T-helper 1 cell (primary cell): ENCODE data around the gene CTRB1.
A peak's percentile ranks its signal among the peaks of the same experiment; 100 is the strongest.
"Not testable (repeated sequence)": the region's sequence is repeated elsewhere in the genome, so short reads cannot be mapped to it uniquely, and the experiment has no call there.

Source experiments
- DNase-seq, 5 donors: peaks; one replicate each; pipeline ENCODE4 v3.0.0-alpha.2; 2012 to 2020

Gene CTRB1

DNA sequence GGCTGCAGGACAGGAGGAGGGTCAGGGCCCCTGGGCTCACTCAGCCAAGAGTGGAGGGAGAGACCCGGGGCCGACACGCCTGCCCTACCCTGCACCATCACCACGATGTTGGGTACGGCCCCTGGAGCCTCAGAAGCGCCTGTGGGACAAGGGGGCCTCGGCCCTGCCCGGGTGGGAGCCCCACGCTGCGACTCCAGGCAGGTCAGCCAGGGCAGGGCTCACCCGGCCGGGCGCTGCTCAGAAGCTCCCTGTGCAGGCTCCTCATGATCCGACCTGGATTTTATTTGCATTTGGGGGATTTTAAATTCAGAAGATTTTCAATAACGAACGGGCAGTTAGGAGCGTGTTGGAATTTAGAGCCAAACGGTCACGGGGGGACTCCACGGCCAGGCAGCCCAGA lies 13.9 kb upstream of the CTRB1 start:
- not testable (repeated sequence) for DNase-seq

DNA sequence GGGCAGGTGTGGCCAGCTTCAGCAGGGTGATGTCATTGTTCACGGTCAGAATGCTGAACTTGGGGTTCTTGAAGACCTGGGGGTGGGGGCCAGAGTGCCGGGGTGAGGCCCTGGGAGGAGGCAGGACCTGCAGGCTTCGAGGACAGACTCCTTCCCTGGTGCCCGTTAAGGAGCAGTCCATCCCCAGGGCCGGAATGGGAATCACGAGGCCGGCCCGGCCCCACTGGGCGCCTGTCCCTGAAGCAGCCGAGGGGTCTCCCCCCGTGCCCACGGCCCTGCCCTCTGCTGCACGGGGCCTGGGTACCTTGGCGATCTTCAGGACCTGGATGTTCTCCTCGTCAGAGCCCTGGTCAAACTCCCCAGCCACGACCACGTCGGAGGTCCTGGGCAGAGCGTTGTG lies 13.3 kb upstream of the CTRB1 start:
- not testable (repeated sequence) for DNase-seq

DNA sequence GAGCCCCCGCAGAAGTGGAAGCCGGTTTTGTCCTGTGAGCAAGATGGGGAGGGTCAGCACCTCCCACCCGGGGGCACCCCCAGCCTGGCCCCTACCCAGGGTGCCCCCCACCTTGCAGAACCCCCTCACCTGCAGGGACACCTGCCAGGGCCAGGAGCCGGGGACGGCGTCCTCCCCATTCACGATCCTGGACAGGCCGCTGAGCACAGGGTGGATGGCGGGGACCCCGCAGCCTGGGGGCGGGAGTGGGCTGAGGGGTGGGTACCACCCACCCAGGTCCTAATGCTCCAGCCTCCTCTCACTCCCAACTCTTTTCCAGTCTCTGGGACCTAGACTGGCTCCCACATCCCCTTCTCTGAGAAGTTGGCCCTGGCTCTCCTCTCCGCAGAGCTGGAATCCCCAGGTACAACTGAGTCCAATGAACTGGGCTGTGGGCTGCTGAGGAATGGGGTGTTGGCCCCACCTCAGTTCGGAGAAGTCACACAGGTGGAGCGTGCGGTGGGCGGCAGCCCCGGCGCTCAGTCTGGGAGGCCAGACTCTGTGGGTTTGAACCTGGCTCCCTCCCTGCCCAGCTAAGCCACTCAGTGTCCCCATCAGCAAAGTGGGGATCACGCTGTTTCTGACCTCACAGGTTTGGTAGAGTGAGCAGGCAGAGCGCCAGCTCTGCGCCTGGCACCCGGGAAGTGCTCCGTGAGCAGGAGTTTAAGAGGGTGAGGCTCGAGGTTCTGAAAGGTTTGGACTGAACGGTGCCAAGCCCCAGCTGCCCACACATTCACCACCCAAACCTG lies 12.6 kb upstream of the CTRB1 start:
- not testable (repeated sequence) for DNase-seq

DNA sequence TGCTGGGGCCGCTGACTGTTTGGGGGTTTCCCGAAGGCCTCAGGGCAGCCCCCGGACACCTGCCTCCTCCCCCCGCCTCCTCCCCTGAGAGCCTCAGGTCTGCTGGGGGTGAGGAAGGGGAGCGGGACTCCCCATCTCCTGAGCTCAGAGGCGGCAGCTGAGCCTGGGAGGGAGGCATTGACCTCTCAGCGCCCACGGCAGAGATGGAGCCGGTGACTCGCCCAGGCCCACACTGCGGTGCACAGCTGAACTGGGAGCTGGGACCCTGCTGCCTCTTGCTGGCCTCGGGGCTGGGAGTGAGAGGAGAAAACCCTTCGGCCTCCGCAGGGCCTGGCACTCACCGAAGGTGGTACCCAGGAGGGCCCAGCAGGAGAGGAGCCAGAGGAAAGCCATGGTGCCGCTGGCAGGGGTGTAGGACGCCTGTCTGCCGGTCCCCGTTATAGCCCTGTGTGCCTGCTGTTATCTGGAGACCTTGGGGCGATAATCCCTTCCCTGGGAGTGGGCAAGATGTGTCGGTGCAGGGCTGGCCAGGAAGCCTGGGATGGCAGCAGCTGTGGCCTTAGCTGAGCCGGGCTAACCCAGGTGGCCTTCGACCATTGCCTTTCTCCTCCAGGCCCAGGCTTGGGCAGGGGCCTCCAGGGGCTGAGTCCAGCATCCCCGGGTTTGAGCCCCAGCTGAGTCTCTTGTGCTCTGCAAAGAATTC lies 11.9 kb upstream of the CTRB1 start, which contains the start of gene CTRB2:
Gene CTRB2, minus strand, starts transcription at position 413 of the 703 bp plus-strand sequence. Its CDS starts 20 bp downstream, at position 393.
- no peak for DNase-seq

DNA sequence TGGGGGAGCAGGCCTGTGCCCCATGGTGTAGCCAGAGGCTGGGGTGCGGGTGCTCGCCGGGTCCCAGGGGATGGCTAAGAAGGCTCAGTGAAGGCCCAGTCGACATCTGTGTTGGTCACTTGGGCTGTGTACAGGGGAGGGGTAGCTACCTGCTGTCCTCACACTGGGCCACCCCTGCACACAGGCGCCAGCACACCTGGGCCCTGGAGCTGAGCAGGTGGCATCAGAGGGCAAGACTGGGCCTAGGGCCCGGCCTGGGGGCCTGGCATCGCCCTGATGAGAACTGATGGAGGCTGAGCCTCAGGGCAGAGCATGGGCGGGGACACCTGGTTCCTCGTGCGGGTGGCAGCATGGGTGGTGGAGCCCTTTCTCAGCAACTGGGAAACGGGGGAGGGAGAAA lies 11.0 kb upstream of the CTRB1 start:
- DNase-seq: no peak

DNA sequence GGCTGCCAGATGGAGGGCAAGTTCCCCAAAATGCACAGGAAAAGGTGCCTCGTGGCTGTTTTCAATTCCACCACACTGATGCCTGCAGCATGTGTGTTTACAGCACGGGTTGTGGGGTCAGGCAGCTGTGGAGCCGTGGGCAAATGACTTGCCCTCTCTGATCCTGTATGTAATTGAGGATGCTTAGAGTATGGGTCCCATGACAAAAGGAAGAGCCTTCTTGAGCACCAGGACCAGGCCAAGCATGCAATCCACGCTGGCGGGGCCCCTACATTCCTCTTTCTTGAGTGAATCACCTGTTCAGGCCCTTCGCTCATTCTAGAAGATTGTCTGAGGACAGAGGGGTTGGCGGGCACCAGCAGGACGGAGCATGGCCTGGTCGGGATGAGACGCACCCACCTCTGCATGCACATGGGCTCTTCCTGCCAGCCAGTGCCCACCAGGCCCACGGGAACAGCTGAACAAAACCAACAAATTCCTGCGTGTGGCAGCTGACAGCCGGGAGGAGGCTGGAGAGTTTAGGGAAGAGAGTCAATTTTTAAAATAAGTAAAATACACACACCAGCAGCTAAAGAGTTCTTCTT lies 10.5 kb upstream of the CTRB1 start:
- DNase-seq: no peak

DNA sequence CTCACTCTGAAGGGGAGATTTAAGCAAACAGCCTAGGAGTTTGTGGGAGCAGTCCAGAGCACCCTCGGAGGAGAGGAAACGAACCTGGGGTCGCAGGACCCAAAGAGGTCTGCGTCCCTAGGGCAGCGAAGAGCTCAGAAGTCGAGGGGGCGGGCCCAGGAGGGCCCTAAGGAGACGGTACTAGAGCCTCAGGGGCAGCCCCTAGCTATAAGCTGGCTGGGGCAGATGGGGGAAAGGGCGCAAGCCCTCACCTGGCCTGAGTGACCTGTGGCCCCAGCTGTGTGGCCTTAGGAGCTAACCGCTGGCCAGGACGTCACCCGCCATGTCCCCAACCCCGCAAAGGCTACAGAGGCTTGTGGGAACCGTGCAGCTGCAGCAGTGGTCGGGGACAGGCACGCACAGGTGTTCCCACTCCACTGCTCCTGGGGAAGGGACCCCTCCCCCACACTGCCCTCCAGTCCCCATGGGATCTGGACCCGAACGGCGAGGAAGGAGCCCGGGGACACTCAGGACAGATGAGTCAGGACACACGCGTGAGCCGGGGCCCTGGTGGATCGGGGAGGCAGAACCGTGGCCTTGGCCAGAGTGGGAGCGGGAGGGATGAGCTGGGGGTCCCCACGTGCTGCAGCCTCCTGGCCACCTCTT lies 9.8 kb upstream of the CTRB1 start:
- no peak for DNase-seq

DNA sequence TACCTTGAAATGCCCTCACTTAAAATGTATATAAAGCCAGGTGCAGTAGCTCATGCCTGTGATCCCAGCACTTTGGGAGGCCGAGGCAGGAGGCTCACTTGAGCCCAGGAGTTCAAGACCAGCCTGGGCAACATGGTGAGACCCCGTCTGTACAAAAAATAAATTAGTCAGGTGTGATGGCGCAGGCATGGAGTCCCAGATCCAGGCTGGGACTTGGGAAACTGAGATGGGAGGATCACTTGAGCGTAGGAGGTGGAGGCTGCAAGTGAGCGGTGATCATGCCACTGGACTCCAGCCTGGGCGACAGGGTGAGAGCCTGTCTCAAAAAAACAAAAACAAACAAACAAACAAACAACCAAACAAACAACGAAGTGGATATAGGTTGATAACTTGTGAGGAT lies 9.3 kb upstream of the CTRB1 start:
- DNase-seq: not testable (repeated sequence)

DNA sequence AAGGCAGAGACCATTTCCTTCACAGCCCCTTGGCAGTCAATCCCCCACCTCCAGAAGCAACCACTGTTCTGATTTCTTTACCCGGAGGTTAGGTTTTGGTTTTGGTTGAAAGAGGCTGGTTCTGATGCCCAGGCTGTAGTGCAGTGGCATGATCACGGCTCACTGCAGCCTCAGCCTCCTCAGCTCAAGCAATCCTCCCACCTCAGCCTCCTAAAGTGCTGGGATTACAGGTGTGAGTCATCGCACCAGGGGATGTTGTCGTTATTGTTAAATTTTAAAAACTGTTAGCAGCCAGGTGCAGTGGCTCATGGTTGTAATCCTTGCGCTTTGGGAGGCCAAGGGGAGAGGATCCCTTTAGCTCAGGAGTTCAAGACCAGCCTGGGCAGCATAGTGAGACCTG lies 8.8 kb upstream of the CTRB1 start:
- DNase-seq: no peak

DNA sequence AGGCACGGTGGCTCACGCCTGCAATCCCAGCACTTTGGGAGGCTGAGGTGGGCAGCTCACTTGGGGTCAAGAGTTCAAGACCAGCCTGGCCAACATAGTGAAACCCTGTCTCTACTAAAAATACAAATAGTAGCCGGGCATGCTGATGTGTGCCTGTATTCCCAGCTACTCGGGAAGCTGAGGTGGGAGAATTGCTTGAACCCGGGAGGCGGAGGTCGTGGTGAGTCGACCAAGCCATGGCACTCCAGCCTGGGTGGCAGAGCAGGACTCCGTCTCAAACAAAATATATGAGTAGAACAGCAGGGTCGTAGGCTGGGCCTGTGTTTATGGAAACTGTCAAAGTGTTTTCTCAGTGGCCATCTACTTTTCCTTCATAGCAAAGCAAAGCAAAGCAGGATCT lies 7.5 kb upstream of the CTRB1 start:
- not testable (repeated sequence) for DNase-seq

DNA sequence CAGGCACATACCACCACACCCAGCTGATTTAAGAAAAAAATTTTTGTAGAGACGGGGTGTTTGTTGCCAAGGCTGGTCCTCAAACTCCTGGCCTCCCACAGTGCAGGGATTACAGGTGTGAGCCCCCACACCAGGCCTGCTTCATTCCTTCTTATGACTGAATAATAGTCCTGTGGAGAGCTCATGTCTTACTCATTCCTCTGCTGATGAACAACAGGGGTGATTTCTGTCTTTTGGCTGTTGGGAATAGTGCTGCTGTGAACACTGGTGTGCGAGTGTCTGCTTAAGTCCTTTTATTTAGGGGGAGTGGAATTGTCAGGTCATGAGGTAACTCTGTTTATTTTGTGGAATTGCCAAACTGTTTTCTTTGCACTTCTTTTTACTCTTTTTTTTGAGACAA lies 2.7 kb upstream of the CTRB1 start:
- DNase-seq: no peak

DNA sequence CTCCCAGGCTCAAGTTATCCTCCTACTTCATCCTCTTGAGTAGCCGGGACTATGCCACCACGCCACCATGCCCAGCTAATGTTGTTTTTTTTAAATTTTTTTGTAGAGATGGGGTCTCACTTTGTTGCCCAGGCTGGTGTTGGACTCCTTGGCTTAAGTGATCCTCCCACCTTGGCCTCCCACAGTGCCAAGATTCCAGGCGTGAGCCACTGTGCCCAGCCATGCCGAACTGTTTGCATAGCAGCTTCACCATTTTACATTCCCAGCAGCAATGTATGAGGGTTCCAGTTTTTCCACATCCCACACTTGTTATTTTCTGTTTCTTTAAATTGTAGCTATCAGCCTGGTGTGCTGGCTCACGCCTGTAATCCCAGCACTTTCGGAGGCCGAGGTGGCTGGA lies 2.2 kb upstream of the CTRB1 start:
- no peak for DNase-seq

DNA sequence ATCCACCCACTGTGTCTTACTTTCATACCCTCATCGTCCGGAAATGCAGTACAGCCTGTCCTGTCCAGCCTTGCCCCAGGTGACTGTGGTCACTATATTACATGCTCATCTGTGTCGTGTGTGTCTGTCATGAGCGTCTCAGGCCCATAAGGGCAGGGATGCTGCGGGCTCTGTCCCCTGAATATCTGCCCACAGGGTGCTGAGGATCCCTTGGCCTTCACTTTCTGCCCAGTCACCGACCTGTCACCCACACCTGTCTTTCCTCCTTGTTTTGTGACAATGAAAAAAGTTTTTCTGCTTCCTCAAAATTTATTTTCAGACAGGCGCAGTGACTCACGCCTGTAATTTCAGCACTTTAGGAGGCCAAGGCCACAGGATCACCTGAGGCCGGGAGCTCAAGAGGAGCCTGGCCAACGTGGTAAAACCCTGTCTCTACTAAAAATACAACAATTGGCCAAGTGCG lies 1.4 kb upstream of the CTRB1 start:
- DNase-seq: no peak

DNA sequence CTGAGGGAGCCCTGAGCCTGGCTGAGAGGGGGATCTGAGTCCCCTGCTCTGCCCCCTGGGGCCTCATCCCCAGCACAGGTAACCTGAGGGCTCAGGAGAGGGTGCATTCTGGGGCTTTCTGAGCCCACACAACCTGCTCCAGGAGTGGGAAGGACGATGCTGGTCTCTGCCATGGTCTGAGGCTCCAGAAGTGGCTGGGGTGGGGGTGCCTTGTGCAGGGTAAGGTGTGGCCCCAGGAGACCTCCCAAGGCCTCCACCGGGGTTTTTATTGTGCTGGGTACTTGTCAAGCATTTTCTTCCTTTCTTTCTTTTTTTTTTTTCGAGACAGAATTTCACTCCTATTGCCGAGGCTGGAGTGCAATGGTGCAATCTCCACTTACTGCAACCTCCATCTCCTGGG lies 300 bp downstream of the CTRB1 start:
- no peak for DNase-seq

DNA sequence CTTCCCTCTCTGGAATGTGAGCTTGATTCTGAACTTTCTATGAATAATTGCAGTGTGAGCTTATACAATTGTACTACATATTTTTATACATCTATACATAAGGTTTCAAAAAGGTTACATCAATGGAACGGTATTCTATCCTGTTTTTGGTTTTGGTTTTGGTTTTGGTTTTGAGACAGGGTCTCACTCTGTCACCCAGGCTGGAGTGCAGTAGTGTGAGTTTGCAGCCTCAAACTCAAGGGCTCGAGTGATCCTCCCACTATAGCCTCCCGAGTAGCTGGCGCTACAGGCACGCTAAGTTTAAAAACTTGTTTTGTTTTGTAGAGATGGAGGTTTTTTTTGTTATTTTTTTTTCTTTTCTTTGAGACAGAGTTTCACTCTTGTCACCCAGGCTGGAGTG lies 1.1 kb downstream of the CTRB1 start:
- DNase-seq: peak in 1 of 5 donors; percentile 56

DNA sequence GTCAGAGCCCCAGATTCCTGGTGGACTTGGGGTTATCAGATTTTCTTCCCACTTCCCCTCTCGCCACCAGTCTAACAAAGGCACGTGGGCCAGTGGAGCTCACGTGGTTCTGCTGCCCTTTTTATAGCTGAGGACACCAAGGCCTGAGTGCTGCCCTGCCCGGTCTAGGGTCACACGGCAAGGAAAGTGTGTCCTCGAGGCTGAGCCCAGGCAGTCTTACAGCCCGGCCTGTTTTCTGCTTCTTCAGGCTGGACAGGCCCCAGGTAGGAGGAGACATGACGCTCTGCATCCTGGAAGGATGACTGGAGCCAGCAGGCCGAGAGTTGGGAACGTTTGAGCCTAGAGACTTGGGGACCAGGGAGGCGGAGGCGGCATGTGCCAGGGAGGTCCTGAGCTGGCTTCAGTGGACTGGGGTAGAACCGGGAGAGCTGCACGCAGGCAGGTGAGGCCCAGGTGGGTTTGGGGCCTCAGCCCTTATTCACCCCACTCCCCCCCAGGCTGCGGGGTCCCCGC lies 3.5 kb downstream of the CTRB1 start:
- no peak for DNase-seq

DNA sequence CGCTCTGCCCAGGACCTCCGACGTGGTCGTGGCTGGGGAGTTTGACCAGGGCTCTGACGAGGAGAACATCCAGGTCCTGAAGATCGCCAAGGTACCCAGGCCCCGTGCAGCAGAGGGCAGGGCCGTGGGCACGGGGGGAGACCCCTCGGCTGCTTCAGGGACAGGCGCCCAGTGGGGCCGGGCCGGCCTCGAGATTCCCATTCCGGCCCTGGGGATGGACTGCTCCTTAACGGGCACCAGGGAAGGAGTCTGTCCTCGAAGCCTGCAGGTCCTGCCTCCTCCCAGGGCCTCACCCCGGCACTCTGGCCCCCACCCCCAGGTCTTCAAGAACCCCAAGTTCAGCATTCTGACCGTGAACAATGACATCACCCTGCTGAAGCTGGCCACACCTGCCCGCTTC lies 4.3 kb downstream of the CTRB1 start:
- DNase-seq: not testable (repeated sequence)

DNA sequence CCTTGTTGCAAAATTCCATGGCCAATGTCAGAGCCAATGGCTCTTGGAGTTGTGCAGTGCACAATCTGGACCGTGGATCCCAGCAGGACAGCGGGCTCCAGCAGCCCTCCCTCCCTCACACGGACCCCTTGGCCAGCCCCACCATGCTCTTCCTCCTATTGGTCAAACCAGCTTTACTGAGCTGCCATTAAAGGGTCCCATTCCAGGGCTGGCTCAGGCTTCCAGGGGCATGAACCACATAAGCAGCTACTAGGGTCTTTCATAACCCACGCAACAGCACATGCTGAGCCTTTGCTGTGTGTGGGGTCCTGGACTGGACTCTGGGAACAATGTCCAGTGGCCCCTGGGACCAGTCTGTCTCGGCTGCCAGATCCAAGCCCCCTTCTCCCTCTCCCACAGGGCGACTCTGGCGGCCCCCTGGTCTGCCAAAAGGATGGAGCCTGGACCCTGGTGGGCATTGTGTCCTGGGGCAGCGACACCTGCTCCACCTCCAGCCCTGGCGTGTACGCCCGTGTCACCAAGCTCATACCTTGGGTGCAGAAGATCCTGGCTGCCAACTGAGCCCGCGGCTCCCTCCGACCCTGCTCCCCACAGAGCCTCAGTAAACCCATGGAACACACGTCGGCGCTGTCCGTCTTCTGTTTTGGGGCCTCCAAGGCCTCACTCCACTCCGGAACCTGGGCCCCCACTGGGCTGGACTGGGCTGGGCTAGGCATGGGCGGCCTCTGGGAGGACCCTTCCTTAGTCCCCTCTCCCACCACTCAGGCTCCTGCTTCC lies 5.7 kb downstream of the CTRB1 start:
- no peak for DNase-seq

DNA sequence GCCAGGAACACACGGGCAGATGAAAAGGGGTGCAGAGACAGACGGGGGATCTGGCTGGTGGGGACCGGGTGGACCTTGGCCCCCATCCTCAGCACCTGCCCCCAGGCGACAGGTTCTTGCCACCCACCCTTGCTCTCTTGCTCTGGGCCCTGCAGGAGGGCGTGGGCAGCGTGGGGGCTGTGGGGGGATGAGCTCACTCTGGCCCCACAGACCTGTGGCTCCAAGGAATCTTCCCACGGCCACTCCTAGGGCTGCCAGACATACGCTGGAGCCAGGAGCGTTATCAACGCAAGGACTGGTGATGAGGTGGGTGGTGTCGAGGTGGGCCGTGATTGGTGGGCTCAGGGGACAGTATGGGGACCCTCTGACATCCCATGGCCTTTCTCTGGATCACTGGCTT lies 6.3 kb downstream of the CTRB1 start:
- no peak for DNase-seq

DNA sequence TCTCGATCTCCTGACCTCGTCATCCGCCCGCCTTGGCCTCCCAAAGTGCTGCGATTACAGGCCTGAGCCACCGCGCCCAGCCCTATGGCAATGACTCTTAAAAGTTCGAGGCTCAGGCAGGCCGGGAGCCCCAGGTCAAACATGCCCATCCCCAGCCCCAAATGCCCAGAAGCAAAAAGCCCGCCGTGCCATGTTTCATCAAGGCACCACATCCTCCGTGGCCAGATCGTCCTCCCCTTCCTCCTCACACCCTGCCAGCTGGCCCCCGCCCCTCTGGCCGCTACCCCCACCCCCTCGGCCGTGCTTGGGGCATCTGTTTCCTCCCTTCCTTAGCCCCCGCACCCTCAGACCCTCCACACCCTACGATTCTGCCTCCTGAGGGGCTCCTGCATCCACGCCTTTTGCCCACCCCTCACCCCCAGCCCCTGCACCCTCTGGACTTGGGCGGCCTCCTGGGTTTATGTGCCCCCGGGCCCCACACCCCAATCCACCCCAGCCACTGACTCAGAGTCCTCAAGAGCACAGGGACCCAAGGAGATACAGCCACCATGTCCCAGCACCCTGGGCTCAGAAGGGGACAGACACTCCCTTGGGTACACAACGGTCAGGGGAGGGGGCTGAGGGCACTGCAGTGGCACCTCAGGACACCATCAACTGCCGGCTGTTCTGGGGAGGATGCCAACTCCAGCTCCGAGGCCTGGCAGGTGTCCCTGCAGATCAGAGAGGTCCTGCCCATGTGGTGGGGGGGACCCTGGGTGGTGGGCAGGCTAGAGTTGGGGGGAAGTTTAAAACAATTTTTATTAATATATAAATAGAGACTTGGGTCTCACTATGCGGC lies 7.1 kb downstream of the CTRB1 start:
- DNase-seq: no peak
